ENCODE data around the gene FOXN1.
"Not testable (repeated sequence)": the region's sequence is repeated elsewhere in the genome, so short reads cannot be mapped to it uniquely, and the experiment has no call there.

GRCh38 chr17:28458881-28459280 is 47.3 kb upstream of the FOXN1 start:
- not testable (repeated sequence) for TF ChIP-seq CTCF, POLR2A (IDR thresholded peaks at IDR 0.05)

Data from body of pancreas (tissue), 4 donors.